Measurements from ENCODE around the gene SLC5A3. TPM values are rescaled to one million over a fixed set of nuclear protein-coding genes. Genes with fewer than 3 reads are reported as not detected.

The SLC5A3 gene
- total and polyA plus RNA-seq, 10 donors, result 1.1 to 22.3 (median 10.5) TPM

DNA sequence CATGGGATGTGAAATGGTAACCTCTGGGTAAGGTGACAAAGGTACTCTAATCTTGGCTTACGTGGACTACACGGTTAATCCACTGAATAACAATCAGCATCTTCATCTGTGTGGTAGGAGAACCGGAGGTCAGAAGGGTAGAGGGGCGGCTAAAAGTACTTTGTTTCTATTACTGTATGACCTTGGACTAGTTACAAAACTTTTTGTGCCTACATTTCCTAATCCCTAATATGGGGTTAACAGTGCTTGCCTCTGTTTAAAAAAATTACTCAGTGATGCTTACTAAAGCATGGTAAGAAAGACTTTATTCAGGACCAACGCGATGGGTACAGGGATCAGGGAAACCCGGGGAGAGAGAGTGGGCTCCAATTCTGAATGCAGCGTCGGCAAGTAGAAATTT, 1.7 kb upstream of the SLC5A3 start:
- H3K9me3 ChIP-seq, result no peaks in the 10 kb centered on the region
- no peak overlapping the region for H3K27ac ChIP-seq
- 83 to 93% (median 90%) methylated on average over 9 of the region's 9 CpGs for WGBS, 5 donors
- no peaks in the 10 kb centered on the region for H3K27me3 ChIP-seq (replicated peaks in 1 of 7)
- H3K4me1 ChIP-seq, result peaks cover 18 to 35% (median 29%) of the 10 kb centered on the region in 6 donors
- intact Hi-C loops (cut with DNase I; ENCODE audit: low total_unique reads), result no loop called here
- no peak overlapping the region for H3K4me3 ChIP-seq
- H3K36me3 ChIP-seq, result no peaks in the 10 kb centered on the region
- no peak for DNase-seq
- no peak for TF ChIP-seq POLR2A (IDR thresholded peaks at IDR 0.05)
- no peak for TF ChIP-seq POLR2AphosphoS5 (IDR thresholded peaks at IDR 0.05)
- TF ChIP-seq, protein P1, sequence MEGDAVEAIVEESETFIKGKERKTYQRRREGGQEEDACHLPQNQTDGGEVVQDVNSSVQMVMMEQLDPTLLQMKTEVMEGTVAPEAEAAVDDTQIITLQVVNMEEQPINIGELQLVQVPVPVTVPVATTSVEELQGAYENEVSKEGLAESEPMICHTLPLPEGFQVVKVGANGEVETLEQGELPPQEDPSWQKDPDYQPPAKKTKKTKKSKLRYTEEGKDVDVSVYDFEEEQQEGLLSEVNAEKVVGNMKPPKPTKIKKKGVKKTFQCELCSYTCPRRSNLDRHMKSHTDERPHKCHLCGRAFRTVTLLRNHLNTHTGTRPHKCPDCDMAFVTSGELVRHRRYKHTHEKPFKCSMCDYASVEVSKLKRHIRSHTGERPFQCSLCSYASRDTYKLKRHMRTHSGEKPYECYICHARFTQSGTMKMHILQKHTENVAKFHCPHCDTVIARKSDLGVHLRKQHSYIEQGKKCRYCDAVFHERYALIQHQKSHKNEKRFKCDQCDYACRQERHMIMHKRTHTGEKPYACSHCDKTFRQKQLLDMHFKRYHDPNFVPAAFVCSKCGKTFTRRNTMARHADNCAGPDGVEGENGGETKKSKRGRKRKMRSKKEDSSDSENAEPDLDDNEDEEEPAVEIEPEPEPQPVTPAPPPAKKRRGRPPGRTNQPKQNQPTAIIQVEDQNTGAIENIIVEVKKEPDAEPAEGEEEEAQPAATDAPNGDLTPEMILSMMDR (IDR thresholded peaks at IDR 0.05 in 8 of 11, conservative IDR thresholded peaks at IDR 0.05 in 3 of 11), result no peak

DNA sequence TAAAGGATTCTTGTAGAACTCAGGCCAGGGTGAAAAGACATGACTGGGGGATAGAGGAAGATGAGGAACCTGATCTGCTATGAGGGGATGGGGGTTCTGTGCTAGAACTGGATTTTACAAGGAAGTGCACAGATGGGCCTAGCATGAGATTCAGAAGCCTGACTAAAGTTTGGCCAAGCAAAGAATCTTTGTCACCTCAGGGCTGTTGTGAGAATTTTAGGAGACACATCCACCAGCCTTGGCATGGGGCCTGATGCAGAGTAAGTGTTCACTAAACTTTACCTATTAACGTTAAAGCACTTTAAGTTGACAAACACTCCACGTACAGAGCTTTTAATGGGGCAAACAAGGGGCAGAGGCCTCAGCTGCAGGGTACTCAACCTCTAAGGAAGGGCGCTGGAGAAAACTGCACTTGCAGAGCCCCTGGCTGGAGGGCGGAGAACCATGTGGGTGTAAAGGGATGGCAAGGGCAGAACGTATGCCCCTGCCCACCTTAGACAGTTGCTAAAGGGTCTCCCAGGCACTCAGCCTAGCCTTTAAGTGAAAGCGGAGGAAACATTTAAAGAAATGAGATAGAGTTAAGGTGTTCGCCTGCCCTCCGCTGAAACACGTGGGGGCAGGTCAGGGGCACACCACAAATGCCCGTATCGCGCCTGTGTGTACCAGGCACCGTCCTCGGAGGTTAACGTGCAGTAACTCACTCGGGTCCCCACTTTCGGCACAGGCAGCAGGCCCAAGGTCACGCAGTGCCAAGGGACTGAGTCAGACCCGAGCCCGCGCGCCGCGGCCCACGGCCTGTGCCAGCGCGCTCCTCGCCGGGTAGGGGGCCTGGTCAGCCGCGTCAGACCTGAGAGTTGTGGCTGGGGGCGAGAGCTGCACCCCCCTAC, 990 bp upstream of the SLC5A3 start:
- WGBS, 5 donors, result 53 to 94% (median 59%) methylated on average over 7 to 32 of the region's 32 CpGs
- Histone ChIP-seq H3K9me3 (no peaks in the 10 kb centered on the region), H3K27me3 (replicated peaks in 1 of 7) (no peaks in the 10 kb centered on the region), H3K4me1 (peaks cover 18 to 42% (median 36%) of the 10 kb centered on the region in 6 donors), H3K4me3 (peak overlapping the region; percentile 43 to 97 (median 88)), H3K27ac (peak overlapping the region; percentile 59 to 93 (median 87)), H3K36me3 (no peaks in the 10 kb centered on the region)
- intact Hi-C loops (cut with DNase I; ENCODE audit: low total_unique reads), result no loop called here
- TF ChIP-seq POLR2AphosphoS5 (IDR thresholded peaks at IDR 0.05), result no peak
- TF ChIP-seq, protein P1 (IDR thresholded peaks at IDR 0.05 in 8 of 11, conservative IDR thresholded peaks at IDR 0.05 in 3 of 11), result no peak
- DNase-seq, result no peak

DNA sequence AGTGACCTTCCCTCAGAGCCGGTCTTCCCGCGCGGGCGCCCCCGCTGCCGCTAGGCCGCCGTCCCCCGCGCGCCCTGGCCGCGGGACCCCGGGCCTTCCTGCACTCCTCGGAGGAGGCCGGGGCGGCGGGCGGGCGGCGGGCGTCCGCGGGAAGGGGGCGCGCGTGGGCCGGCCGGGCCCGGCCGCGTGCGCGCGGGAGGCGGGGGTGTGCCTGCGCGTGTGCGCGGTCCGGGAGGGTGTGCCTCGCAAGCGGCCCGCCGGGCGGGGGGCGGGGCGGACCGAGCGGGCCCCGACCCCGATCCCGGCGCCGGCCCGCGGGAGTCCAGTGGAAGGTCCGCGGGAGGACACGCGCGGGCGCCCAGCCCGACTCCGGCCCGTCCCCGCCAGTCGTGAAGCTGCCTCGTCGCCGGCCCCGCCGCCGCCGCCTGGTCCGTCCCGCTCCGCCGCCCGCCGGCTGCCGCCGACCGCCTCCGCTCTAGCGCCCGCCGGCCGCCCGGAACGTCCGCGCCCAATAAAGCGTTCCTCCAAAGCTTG, 438 bp downstream of the SLC5A3 start:
- H3K36me3 ChIP-seq, result no peaks in the 10 kb centered on the region
- H3K9me3 ChIP-seq, result no peaks in the 10 kb centered on the region
- no peaks in the 10 kb centered on the region for H3K27me3 ChIP-seq (replicated peaks in 1 of 7)
- intact Hi-C loops (cut with DNase I; ENCODE audit: low total_unique reads), result no loop called here
- peak overlapping the region; percentile 81 to 93 (median 87) for H3K27ac ChIP-seq
- TF ChIP-seq POLR2AphosphoS5 (IDR thresholded peaks at IDR 0.05), result no peak
- TF ChIP-seq, protein P1 (IDR thresholded peaks at IDR 0.05 in 8 of 11, conservative IDR thresholded peaks at IDR 0.05 in 3 of 11), result no peak
- TF ChIP-seq POLR2A (IDR thresholded peaks at IDR 0.05), result no peak
- WGBS, 5 donors, result 0 to 1% (median 1%) methylated on average over 28 to 95 of the region's 95 CpGs
- peak; percentile 90 for DNase-seq
- H3K4me1 ChIP-seq, result peaks cover 19 to 56% (median 49%) of the 10 kb centered on the region in 6 donors
- H3K4me3 ChIP-seq, result peak overlapping the region; percentile 85 to 97 (median 90)
